Stromal cell of bone marrow (primary cell): ENCODE data around the gene BTBD6.

Experiments used
- DNase-seq: peaks from one replicate; pipeline ENCODE4 v3.0.0-alpha.2; 2012; ENCODE audit warnings: low read depth

Gene BTBD6

DNA sequence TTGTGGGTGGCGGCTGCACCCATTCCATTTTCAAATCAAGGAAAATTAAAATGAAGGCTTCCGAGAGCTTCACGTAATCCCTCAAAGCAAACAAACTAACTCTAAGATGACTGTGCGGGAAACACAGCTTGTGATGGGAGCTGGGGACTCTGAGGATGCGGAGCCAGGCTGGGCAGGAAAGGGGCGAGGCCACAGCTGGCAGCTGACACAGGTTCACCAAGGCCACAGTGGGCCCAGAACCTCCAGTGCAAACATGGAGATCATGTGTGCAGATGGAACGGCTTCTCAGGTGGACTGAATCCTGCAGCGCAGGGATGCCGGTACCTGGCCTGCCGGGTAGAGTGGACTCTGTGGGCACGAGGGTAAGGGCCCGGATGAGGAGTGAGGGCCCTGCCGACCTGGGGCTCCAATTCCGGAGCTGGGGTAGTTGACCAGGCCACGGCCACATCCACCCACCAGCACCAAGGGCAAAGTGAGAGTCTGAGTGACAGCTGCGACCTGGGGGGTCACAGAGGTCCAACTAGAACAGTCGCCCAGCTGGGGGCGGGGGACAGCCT lies 19.2 kb upstream of the BTBD6 start:
- no peak for DNase-seq

DNA sequence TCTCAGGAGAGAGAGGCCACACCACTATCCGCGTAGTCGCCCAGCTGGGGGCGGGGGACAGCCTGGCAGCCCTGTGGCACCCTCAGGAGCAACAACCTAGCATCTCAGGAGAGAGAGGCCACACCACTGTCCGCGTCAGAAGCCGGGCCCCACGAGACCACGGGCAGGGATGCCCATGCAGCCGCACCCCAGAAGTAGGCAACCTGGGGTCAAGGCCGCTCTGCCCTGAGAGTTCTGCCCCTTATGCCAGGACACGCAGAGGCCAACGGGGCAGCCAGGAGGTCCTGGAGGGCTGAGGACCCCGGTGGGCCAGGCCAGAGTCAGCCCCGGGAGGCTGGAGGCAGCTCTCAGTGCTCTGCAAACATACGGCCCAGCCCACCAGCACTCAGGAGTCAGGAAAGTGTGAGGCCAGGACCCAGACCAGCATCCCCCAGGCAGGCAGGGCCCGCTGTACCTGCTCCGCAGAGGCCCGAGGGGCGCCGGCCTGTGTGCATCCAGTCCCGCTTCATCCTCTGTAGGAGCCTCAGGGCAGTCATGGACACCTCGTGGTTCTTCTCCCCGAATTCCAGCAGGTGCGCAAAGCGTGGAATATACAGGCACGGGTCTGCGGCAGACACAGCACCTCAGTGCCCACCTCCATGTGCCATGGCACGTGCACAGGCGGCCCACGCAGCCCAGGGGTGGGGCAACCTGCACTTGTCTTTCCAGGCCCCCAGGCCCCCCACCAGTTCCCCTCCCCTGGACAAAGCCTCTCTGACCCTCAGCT lies 7.3 kb upstream of the BTBD6 start:
- DNase-seq, result no peak

DNA sequence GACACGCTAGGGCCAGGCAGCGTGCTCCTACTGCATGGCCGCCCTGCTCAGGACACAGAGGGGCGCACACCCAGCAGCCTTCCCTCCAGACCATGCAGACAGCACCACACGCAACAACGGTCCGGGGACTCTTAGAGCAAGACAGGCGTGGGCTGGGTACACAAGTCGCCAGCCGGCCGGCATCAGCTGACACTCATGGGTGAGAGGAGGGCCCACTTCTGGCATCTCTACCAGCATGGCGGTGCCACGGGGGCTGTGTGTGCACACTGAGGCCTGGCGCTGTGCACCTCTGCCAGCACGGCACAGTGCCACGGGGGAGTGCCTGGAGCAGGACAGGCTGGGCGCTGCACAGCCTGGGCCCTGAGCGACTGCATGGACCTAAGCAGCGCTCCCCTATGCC lies 6.7 kb upstream of the BTBD6 start:
- DNase-seq, result no peak

GRCh38 chr14:105244334-105244733 lies 4.0 kb upstream of the BTBD6 start:
- DNase-seq, result no peak

DNA sequence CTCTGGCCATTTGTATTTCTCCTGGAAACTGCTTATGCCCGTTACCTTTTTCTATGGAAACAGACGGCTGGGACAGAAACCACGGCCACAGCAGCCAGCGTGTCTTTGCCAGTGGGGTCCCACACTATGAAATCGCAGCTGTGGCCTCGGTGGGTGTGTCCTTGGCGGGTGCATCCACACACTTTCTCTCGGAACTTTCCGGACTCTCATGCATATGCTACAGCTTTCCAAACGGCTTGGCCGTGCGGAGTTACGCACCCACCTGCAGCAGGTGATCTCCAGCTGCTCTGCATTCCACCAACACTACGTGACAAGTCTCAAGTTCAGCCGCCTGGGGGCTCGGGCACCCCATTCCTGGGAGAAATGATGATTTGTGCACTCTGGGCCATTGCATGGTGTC lies 1.3 kb upstream of the BTBD6 start:
- no peak for DNase-seq

DNA sequence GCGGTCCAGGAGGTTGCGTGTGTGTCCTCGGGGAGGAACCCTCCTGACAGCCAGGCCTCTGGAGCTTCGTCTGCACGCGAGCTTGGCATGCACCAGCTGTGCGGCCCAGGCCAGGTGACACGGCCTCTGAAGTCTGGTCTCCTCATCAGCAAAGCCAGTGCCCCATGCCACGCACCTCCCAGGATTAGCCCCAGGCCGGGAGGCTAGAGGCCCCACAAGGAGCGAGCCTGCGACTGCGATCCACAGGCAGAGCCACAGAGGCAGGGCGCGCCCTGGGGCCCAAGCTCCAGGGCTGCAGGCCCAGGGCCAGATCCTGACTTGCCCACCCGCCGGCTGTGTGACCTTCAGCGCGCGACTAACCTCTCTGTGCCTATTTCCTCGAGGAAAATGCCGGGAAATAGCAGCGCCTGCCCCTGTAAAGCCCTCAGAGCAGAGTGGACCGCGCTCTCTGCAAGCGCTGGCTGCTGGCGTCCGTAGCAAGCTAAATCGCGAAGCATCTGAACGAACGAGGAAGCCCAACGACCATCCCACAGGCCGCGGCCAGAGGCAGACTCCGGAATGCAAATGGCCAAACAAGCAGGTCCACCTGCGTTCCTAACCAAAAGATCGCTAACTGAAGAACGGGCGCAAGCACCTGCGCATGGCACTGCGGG lies 492 bp upstream of the BTBD6 start:
- no peak for DNase-seq

DNA sequence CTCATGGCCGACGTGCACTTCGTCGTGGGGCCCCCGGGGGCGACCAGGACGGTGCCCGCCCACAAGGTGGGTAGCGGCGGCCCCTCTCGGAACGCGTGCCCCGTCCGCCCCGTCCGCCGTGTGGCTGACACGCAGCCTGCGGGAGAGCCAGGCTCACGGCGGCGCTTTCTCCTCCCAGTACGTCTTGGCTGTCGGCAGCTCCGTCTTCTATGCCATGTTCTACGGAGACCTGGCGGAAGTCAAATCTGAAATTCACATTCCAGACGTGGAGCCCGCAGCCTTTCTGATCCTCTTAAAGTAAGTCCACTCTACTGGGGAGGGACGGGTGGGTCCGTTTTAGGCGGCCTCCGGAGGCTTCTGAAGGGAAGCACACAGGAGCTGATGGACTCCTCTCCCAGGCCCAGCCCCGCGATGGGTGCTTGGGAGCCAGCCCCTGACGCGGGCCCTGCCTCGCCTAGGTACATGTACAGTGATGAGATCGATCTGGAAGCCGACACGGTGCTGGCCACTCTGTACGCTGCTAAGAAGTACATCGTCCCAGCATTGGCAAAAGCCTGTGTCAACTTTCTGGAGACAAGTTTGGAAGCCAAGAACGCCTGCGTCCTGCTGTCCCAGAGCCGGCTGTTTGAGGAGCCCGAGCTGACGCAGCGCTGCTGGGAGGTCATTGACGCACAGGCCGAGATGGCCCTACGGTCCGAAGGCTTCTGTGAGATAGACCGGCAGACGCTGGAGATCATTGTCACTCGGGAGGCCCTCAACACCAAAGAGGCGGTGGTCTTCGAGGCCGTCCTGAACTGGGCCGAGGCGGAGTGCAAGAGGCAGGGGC lies 1.1 kb downstream of the BTBD6 start:
- no peak for DNase-seq

- DNase-seq, result no peak
These were observed 1.7 kb downstream of the BTBD6 start for GRCh38 chr14:105250008-105250366.

DNA sequence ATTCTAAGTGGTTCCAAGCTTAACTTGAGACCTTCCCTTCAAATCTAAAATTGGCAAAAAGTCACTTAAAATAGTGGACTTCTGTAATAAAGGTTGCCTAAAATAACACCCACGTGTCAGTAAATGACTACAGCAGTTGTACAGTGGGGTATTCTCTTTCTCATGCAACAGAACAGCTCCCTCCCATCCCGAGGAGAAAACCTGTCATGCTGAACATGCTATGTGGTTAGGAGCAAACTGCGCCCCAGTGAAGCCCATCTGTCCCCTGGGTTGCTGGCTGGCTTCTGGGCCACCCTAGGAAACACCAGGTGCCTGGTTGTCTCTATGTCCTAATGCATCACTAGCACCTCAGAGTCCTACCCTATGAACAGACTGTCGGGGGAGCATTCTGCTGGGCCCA lies 2.7 kb downstream of the BTBD6 start:
- no peak for DNase-seq

- DNase-seq, result no peak
These were observed 3.6 kb downstream of the BTBD6 start for GRCh38 chr14:105251920-105252319.

GRCh38 chr14:105252552-105253328 lies 4.4 kb downstream of the BTBD6 start:
- no peak for DNase-seq

DNA sequence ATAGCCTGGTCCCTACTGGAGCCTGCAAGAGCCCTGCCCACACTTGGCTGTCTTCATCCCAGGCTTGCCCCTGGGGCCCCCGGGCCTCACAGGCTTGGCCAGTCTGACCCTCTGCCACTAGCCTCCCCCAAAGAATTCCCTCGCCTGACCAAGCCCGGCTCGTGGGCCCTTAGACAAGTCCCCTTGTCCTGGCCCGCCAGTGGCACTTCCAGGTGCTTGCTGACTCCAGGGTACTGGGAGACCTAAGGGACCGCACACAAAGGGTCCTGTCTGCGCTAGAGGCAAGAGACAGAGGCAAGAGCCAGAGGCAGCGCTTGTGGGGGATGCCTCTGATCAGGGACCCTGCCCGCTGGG lies 5.0 kb downstream of the BTBD6 start:
- no peak for DNase-seq

GRCh38 chr14:105255021-105255507 lies 6.7 kb downstream of the BTBD6 start:
- DNase-seq, result peak; percentile 36

GRCh38 chr14:105256292-105256960 lies 8.1 kb downstream of the BTBD6 start:
- no peak for DNase-seq

DNA sequence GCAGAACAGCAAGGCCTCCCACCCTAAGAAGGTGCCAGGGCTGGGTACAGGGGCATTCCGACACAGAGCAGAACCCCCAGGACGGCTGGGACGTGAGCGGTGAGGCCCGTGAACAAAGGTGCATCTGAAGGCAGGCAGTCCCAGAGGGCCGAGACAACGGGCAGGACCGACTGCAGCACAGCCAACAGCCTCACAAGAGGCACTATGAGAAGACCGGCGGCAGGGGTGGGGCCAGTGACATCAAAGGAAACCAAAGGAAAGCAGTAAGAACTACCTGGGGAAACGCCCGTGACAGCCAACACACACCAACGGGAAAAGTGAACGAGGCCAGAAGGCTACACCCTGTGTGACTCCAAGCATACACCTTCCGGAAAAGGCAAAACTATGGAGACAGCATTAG lies 9.1 kb downstream of the BTBD6 start:
- DNase-seq, result no peak

- DNase-seq, result no peak
These were observed 10.5 kb downstream of the BTBD6 start for GRCh38 chr14:105258846-105259245.

DNA sequence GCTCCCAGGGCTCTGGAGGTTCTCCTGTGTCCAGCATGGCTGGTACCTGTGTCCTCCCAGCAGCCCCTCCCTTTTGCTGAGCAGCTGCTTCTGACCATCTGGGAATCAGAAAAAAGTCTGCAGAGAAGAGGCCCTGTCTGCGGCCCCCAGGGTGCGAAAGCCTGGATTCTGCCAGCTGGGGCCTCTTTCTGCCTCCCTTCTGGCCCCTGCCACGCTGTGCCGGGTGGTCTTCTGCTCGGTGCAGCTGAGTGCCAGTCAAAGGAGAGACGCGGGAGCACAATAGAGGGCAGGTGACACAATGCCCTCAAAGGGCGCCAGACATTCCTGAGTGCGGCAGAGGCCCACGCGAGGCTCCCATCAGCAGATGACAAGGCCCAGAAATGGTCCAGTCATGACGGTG lies 12.6 kb downstream of the BTBD6 start:
- DNase-seq, result no peak

DNA sequence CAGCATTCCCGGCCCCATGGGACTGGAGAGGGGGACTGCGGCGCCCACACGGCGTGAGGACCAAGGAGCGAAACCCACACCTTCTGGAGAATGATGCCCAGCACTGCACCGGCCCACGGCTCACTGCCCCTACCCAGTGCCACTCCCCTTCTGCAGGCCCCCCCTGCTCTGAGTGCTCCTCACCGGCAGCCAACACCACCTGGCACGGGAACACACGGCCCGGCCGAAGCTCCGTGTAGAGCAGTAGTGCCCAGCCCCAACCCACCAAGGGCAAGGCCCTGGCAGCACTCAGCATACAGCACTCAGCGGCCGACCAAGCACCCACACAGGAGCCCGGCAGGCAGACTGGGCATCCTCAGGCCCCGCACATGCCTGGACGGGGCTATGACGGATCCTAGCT lies 13.4 kb downstream of the BTBD6 start:
- no peak for DNase-seq

GRCh38 chr14:105267820-105268548 lies 19.7 kb downstream of the BTBD6 start:
- no peak for DNase-seq

DNA sequence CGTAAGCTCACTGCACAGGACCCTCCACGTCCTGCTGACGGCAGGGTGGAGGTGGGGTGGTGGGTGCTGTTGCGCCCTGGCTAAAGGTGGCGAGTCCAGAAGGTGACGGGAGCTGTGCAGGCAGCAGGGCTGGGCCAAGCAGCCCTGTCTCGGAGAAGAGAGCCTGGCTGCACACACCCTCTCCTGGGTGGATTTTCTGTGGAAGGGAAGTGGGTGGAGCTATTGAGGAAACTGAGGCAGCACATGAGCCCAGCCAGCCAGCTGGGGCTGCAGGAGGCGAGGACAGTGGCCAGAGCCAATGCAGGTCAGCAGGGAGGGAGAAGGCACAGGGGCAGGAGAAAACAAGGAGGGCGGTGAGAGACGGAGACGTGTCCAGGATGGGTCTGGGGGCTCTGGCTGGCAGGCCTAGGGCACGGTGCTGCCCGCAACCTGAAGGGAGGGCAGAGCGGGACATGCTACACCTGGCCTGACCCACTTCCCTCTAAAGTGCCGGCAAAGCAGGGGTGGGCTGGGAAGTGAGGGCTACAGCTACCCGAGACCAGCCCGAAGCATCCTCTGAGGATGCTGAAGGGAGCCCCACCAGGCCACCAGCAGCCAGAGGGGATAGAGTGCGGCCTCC lies 20.5 kb downstream of the BTBD6 start:
- DNase-seq, result no peak
